Caco-2 (cell line): ENCODE data around the gene AUTS2. TPM values are rescaled to one million over a fixed set of nuclear protein-coding genes. Genes with fewer than 3 reads are reported as not detected.

Source experiments
- BruUV-seq: library from RNA; stranded (reverse); fragments of 400-500 nt; replicated peaks from 2 replicates; lab custom pipeline; 2021; lab: Mats Ljungman, UMichigan
- CTCF ChIA-PET: fragments of 300-600 bp; sonication (Branson Sonifier 250); formaldehyde crosslinking; loops from one replicate; lab custom pipeline; 2022; ENCODE audit warnings: antibody characterized with exemption; lab: Charles Lee
- POLR2A ChIA-PET: fragments of 300-600 bp; sonication (Branson Sonifier 250); formaldehyde crosslinking; loops from one replicate; lab custom pipeline; 2022; ENCODE audit warnings: antibody characterized with exemption; lab: Charles Lee
- DNase-seq, 2 experiments: peaks; one replicate each; pipeline versions ENCODE4 v3.0.0 to v3.0.0-alpha.2; 2020 to 2022
- H3K27me3 ChIP-seq: replicated peaks from 2 replicates; pipeline ENCODE4 v1.6.0; 2011; ENCODE audit warnings: low read length; ENCODE audit not compliant: control insufficient read depth, insufficient read depth
- H3K36me3 ChIP-seq: 2 replicates; pipeline ENCODE4 v1.5.1; 2011; ENCODE audit warnings: low read length; ENCODE audit not compliant: control insufficient read depth, insufficient read depth
- H3K4me1 ChIP-seq: fragments of 250-450 bp; sonication (Bioruptor Pico); 2 replicates; pipeline ENCODE4 v1.5.1; 2020; ENCODE audit warnings: mild to moderate bottlenecking
- H3K4me3 ChIP-seq: 2 replicates; pipeline ENCODE4 v1.5.1; 2011; ENCODE audit warnings: low read depth, mild to moderate bottlenecking, control low read depth, low read length
- H3K9me3 ChIP-seq: fragments of 250-450 bp; sonication (Bioruptor Pico); 2 replicates; pipeline ENCODE4 v1.5.1; 2020; ENCODE audit warnings: mild to moderate bottlenecking, moderate library complexity
- H3K27ac Mint-ChIP-seq: one replicate; pipeline ENCODE4 v1.8.0; 2022; ENCODE audit warnings: mixed read lengths; ENCODE audit not compliant: unreplicated experiment
- H3K27me3 Mint-ChIP-seq: one replicate; pipeline ENCODE4 v1.8.0; 2022; ENCODE audit warnings: mixed read lengths; ENCODE audit not compliant: insufficient read depth, unreplicated experiment
- H3K36me3 Mint-ChIP-seq: one replicate; pipeline ENCODE4 v1.8.0; 2022; ENCODE audit warnings: mild to moderate bottlenecking, mixed read lengths; ENCODE audit not compliant: insufficient read depth, unreplicated experiment
- H3K4me1 Mint-ChIP-seq: one replicate; pipeline ENCODE4 v1.8.0; 2022; ENCODE audit warnings: low read depth, mixed read lengths; ENCODE audit not compliant: unreplicated experiment
- H3K4me3 Mint-ChIP-seq: one replicate; pipeline ENCODE4 v1.8.0; 2022; ENCODE audit warnings: mild to moderate bottlenecking, moderate library complexity, mixed read lengths; ENCODE audit not compliant: unreplicated experiment
- H3K9me3 Mint-ChIP-seq: one replicate; pipeline ENCODE4 v1.8.0; 2022; ENCODE audit warnings: mixed read lengths; ENCODE audit not compliant: unreplicated experiment
- CTCF ChIP-seq, 2 experiments: fragments of 200-600 bp in 1 of 2; IDR thresholded peaks; 1 replicate in 1 of 2; 2 replicates in 1 of 2; pipeline versions ENCODE4 v1.5.1 to v1.8.0; 2011 to 2022; ENCODE audit warnings: antibody characterized with exemption in 1 of 2, control low read depth in 1 of 2, inconsistent platforms in 1 of 2, low read depth in 1 of 2, low read length in 1 of 2, mild to moderate bottlenecking in 1 of 2, moderate library complexity in 1 of 2; ENCODE audit not compliant: insufficient read depth in 1 of 2, severe bottlenecking in 1 of 2, unreplicated experiment in 1 of 2
- intact Hi-C: fragments of 100-400 bp; cut with micrococcal nuclease; formaldehyde crosslinking; loops from one replicate; pipeline ENCODE4 v1.10.0; 2022; ENCODE audit not compliant: unreplicated experiment
- total RNA-seq: library from RNA; stranded (reverse); gene quantifications from 2 replicates; pipeline ENCODE4 v1.2.3, GENCODE V29; 2022

The AUTS2 gene
- total RNA-seq, 1 experiment from 2014 or later = 37.1 TPM

GRCh38 chr7:70700941-70701425 lies 1102.7 kb downstream of the AUTS2 start:
- no peaks in the 10 kb centered on the region for H3K9me3 Mint-ChIP-seq
- H3K4me1 ChIP-seq = peaks cover 8% of the 10 kb centered on the region; the same call in 1 of the 2 replicates
- H3K27ac Mint-ChIP-seq = no peak overlapping the region
- H3K4me1 Mint-ChIP-seq = peaks cover 6% of the 10 kb centered on the region
- no peak for DNase-seq
- H3K27me3 Mint-ChIP-seq = no peaks in the 10 kb centered on the region
- no peaks in the 10 kb centered on the region for H3K9me3 ChIP-seq
- no peaks in the 10 kb centered on the region for H3K27me3 ChIP-seq
- ChIA-PET POLR2A (no interaction called here), CTCF (no interaction called here)
- H3K4me3 ChIP-seq = no peak overlapping the region
- TF ChIP-seq CTCF (IDR thresholded peaks at IDR 0.05; ENCODE audit: insufficient read depth in 1 of 2, low read depth in 1 of 2, low read length in 1 of 2, severe bottlenecking in 1 of 2, unreplicated experiment in 1 of 2) = no peak
- no peak overlapping the region for H3K4me3 Mint-ChIP-seq
- intact Hi-C loops = no loop called here
- BruUV-seq = no TSS peak
- peaks cover 12% of the 10 kb centered on the region for H3K36me3 Mint-ChIP-seq
- H3K36me3 ChIP-seq = peaks cover 3% of the 10 kb centered on the region; the same call in 1 of the 2 replicates

DNA sequence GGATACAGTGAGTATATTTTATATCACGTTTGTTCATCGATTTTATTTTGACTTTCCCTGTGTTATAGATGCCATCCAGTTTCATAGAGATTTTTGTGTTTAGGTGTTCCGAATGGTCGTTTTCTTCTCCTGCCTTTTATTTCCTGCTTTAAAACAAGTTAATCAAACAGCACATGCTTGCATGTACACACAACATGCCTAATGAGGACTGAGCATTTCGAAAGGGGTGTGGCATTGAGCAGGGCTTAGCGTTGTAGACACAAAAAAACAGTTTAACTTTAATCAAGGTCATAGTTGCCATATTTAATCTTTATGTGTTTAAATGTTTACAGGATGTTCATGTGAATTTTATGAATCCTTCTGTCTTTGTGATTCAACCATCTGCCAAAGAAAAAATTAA lies 1103.2 kb downstream of the AUTS2 start:
- H3K27ac Mint-ChIP-seq = no peak overlapping the region
- Histone ChIP-seq H3K4me3 (no peak overlapping the region), H3K9me3 (no peaks in the 10 kb centered on the region), H3K27me3 (no peaks in the 10 kb centered on the region), H3K36me3 (peaks cover 3% of the 10 kb centered on the region; the same call in 1 of the 2 replicates), H3K4me1 (peaks cover 3% of the 10 kb centered on the region; the same call in 1 of the 2 replicates)
- intact Hi-C loops = no loop called here
- ChIA-PET CTCF (no interaction called here), POLR2A (no interaction called here)
- TF ChIP-seq CTCF (IDR thresholded peaks at IDR 0.05; ENCODE audit: insufficient read depth in 1 of 2, low read depth in 1 of 2, low read length in 1 of 2, severe bottlenecking in 1 of 2, unreplicated experiment in 1 of 2) = no peak
- peaks cover 6% of the 10 kb centered on the region for H3K4me1 Mint-ChIP-seq
- no peaks in the 10 kb centered on the region for H3K9me3 Mint-ChIP-seq
- H3K27me3 Mint-ChIP-seq = no peaks in the 10 kb centered on the region
- BruUV-seq = no TSS peak
- H3K36me3 Mint-ChIP-seq = peaks cover 12% of the 10 kb centered on the region
- H3K4me3 Mint-ChIP-seq = no peak overlapping the region
- DNase-seq = no peak

DNA sequence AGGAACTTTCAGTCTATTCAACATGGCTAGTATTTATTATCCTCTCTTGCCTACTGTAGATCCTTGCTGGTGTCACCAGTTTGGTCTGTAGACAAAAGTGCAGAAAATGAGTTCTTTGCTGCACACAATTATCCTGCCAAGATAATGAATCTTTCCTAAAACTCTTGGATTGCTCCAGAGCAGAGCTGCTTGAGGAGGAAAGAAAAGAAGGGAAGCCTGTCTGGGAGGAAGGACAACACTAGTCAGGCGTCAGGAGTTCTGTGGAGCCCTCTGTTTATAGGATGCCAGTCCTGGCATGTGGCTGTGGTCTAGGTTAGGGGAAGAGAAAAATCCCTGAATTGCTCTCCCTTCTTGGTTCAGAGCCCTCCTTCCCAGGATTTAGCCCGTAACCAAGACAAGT lies 1103.7 kb downstream of the AUTS2 start:
- Mint-ChIP-seq H3K36me3 (peaks cover 12% of the 10 kb centered on the region), H3K9me3 (no peaks in the 10 kb centered on the region), H3K4me1 (peaks cover 6% of the 10 kb centered on the region), H3K27me3 (no peaks in the 10 kb centered on the region), H3K27ac (no peak overlapping the region), H3K4me3 (no peak overlapping the region)
- BruUV-seq = no TSS peak
- TF ChIP-seq CTCF (IDR thresholded peaks at IDR 0.05; ENCODE audit: insufficient read depth in 1 of 2, low read depth in 1 of 2, low read length in 1 of 2, severe bottlenecking in 1 of 2, unreplicated experiment in 1 of 2) = no peak
- H3K4me3 ChIP-seq = no peak overlapping the region
- CTCF ChIA-PET = no interaction called here
- H3K27me3 ChIP-seq = no peaks in the 10 kb centered on the region
- DNase-seq = no peak
- POLR2A ChIA-PET = no interaction called here
- no peaks in the 10 kb centered on the region for H3K4me1 ChIP-seq
- H3K36me3 ChIP-seq = peaks cover 3% of the 10 kb centered on the region; the same call in 1 of the 2 replicates
- no peaks in the 10 kb centered on the region for H3K9me3 ChIP-seq
- intact Hi-C loops = no loop called here
